ENCODE data around the gene GUK1.
A peak's percentile ranks its signal among the peaks of the same experiment; 100 is the strongest.

GUK1 gene

DNA sequence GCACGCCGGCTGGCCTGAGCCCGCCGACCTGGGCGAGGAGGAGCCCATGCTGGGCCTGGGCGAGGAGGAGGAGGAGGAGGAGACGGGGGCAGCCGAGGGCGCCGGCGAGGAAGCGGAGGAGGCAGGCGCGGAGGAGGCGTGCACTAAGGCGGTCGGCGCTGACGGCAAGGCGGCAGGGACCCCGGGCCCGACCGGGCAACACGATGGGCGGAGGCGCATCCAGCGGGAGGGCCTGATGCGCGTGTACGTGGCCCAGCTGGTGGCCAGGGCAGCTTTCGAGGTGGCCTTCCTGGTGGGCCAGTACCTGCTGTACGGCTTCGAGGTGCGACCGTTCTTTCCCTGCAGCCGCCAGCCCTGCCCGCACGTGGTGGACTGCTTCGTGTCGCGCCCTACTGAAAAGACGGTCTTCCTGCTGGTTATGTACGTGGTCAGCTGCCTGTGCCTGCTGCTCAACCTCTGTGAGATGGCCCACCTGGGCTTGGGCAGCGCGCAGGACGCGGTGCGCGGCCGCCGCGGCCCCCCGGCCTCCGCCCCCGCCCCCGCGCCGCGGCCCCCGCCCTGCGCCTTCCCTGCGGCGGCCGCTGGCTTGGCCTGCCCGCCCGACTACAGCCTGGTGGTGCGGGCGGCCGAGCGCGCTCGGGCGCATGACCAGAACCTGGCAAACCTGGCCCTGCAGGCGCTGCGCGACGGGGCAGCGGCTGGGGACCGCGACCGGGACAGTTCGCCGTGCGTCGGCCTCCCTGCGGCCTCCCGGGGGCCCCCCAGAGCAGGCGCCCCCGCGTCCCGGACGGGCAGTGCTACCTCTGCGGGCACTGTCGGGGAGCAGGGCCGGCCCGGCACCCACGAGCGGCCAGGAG lies 18.3 kb downstream of the GUK1 start:
- no peak overlapping the region for H3K27ac ChIP-seq (ENCODE audit: low read length)
- H3K4me3 ChIP-seq (ENCODE audit: low read length in 2 of 2), result no peak overlapping the region
- H3K9ac ChIP-seq (ENCODE audit: low read length in 2 of 2), result no peak overlapping the region
- H3K4me1 ChIP-seq (ENCODE audit: control insufficient read depth, insufficient read depth, low read length), result peaks cover 19% of the 10 kb centered on the region
- no peaks in the 10 kb centered on the region for H3K9me3 ChIP-seq (ENCODE audit: control insufficient read depth in 2 of 2, low read length in 2 of 2)
- H3K27me3 ChIP-seq (ENCODE audit: control insufficient read depth in 1 of 2, insufficient read depth in 2 of 2, low read length in 2 of 2), result peaks cover 4 to 6% of the 10 kb centered on the region in 2 donors
- peaks cover 0 to 2% of the 10 kb centered on the region in 2 donors for H3K36me3 ChIP-seq (ENCODE audit: control insufficient read depth in 2 of 2, insufficient read depth in 2 of 2, low read length in 2 of 2)

DNA sequence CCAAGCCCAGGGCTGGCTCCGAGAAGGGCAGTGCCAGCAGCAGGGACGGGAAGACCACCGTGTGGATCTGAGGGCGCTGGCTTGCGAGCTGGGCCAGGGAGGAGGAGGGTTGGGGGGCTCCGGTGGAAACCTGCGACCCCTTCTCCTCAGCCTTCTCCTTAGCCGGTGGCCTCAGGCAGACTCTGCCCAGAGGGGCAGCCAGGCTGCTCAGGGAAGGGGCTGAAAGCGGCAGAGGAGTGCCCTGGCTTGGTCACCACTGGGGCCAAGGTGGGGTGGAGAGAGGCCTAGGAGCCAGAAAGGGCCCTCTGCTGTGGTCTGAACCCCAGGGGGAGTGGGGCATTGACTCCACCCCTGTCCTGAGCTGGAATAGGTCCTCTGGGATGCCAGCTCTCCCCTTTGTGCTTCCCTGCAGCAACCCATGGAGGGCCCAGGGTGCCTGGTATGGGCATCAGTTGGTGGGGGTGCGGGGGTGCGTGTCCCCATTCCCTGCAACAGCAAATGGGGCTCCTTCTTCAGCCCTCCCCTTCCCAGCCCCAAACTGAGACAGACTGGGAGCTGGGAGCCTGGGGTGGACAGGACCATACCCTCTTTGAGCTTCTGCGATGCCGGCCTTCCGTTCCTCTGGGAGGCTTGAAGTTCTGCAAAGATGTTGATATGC lies 19.1 kb downstream of the GUK1 start:
- H3K4me1 ChIP-seq (ENCODE audit: control insufficient read depth, insufficient read depth, low read length), result peaks cover 20% of the 10 kb centered on the region
- no peak overlapping the region for H3K9ac ChIP-seq (ENCODE audit: low read length in 2 of 2)
- no peak overlapping the region for H3K27ac ChIP-seq (ENCODE audit: low read length)
- H3K9me3 ChIP-seq (ENCODE audit: control insufficient read depth in 2 of 2, low read length in 2 of 2), result no peaks in the 10 kb centered on the region
- peaks cover 0 to 2% of the 10 kb centered on the region in 2 donors for H3K36me3 ChIP-seq (ENCODE audit: control insufficient read depth in 2 of 2, insufficient read depth in 2 of 2, low read length in 2 of 2)
- no peak overlapping the region for H3K4me3 ChIP-seq (ENCODE audit: low read length in 2 of 2)
- peaks cover 6 to 10% of the 10 kb centered on the region in 2 donors for H3K27me3 ChIP-seq (ENCODE audit: control insufficient read depth in 1 of 2, insufficient read depth in 2 of 2, low read length in 2 of 2)

DNA sequence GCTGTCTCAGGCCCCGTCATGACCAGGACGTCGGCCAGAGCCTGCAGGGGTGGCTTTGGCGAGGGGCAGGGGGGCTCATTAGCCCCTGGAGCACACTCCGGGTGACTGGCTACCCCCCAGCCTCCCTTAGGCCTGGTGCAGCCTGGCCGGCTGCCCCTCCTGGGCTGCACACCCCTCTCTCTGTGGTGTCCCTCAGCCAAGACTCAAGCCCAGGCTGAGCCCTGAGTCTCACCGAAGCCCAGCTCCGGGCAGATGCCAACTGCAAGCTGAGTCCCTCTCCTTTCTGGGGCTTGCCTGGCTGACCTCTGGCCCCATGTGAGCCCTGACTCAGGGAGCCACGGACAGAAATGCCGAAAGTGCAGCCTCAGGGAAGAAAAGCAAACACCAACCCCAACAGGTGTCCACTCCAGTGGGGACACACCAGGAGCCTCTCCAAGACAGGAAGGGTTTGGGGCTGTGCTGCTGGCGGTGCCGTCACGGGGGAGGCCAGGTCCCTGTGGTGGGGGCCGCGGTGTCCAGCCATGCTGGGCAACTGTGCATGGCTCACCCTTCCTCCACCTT lies 20.2 kb downstream of the GUK1 start:
- peaks cover 24% of the 10 kb centered on the region for H3K4me1 ChIP-seq (ENCODE audit: control insufficient read depth, insufficient read depth, low read length)

DNA sequence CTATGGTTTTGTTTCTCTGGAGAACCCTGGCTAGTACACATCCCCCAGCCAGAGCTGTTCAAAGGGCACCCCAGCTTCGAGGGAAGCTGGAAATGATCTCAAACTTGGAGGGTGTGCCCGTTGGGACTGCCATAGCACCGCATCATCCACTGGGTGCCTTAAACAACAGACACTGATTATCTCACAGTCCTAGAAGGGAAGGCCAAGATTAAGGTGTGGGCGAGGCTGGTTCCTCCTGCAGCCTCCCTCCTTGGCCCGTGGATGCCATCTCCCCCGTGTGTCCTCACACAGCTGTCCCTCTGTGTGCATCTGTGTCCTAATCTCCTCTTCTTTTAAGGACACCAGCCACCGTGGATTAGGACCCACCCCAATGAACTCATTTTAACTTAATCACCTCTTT lies 21.3 kb downstream of the GUK1 start:
- H3K4me1 ChIP-seq (ENCODE audit: control insufficient read depth, insufficient read depth, low read length), result peaks cover 24% of the 10 kb centered on the region
- H3K9ac ChIP-seq (ENCODE audit: low read length in 2 of 2), result peak overlapping the region in 1 of 2 donors; percentile 28
- no peak overlapping the region for H3K4me3 ChIP-seq (ENCODE audit: low read length in 2 of 2)
- no peaks in the 10 kb centered on the region for H3K9me3 ChIP-seq (ENCODE audit: control insufficient read depth in 2 of 2, low read length in 2 of 2)
- peak overlapping the region; percentile 6 for H3K27ac ChIP-seq (ENCODE audit: low read length)
- H3K27me3 ChIP-seq (ENCODE audit: control insufficient read depth in 1 of 2, insufficient read depth in 2 of 2, low read length in 2 of 2), result peaks cover 6 to 10% of the 10 kb centered on the region in 2 donors
- no peaks in the 10 kb centered on the region for H3K36me3 ChIP-seq (ENCODE audit: control insufficient read depth in 2 of 2, insufficient read depth in 2 of 2, low read length in 2 of 2)

More for the DNA sequence above, 20.2 kb downstream of the GUK1 start:
- Histone ChIP-seq H3K27me3 (ENCODE audit: control insufficient read depth in 1 of 2, insufficient read depth in 2 of 2, low read length in 2 of 2) (peaks cover 6 to 10% of the 10 kb centered on the region in 2 donors), H3K9me3 (ENCODE audit: control insufficient read depth in 2 of 2, low read length in 2 of 2) (no peaks in the 10 kb centered on the region), H3K4me3 (ENCODE audit: low read length in 2 of 2) (no peak overlapping the region), H3K36me3 (ENCODE audit: control insufficient read depth in 2 of 2, insufficient read depth in 2 of 2, low read length in 2 of 2) (no peaks in the 10 kb centered on the region), H3K27ac (ENCODE audit: low read length) (no peak overlapping the region), H3K9ac (ENCODE audit: low read length in 2 of 2) (no peak overlapping the region)

DNA sequence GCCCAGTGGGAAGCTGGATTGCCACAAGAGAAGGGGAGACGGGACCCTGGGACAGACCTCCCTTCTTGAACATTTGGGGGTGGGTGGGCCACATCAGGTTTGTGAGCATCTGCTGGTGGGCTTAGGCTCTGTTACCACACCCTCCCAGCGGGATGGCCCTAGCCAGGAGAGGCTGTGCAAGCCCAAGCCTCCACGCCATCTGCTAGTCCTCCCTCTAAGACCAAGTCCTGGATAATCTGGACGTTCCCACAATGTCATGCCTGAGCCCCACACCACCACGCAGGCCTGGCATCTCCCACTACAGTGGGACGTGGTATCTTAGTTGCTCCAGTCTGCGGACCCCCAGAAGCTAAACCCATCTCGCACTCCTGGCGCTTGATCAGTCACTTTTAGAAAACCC lies 21.8 kb downstream of the GUK1 start:
- Histone ChIP-seq H3K27me3 (ENCODE audit: control insufficient read depth in 1 of 2, insufficient read depth in 2 of 2, low read length in 2 of 2) (peaks cover 6 to 10% of the 10 kb centered on the region in 2 donors), H3K4me3 (ENCODE audit: low read length in 2 of 2) (no peak overlapping the region), H3K9me3 (ENCODE audit: control insufficient read depth in 2 of 2, low read length in 2 of 2) (no peaks in the 10 kb centered on the region), H3K27ac (ENCODE audit: low read length) (peak overlapping the region; percentile 6), H3K36me3 (ENCODE audit: control insufficient read depth in 2 of 2, insufficient read depth in 2 of 2, low read length in 2 of 2) (no peaks in the 10 kb centered on the region), H3K9ac (ENCODE audit: low read length in 2 of 2) (peak overlapping the region; percentile 28 to 29), H3K4me1 (ENCODE audit: control insufficient read depth, insufficient read depth, low read length) (peaks cover 28% of the 10 kb centered on the region)

DNA sequence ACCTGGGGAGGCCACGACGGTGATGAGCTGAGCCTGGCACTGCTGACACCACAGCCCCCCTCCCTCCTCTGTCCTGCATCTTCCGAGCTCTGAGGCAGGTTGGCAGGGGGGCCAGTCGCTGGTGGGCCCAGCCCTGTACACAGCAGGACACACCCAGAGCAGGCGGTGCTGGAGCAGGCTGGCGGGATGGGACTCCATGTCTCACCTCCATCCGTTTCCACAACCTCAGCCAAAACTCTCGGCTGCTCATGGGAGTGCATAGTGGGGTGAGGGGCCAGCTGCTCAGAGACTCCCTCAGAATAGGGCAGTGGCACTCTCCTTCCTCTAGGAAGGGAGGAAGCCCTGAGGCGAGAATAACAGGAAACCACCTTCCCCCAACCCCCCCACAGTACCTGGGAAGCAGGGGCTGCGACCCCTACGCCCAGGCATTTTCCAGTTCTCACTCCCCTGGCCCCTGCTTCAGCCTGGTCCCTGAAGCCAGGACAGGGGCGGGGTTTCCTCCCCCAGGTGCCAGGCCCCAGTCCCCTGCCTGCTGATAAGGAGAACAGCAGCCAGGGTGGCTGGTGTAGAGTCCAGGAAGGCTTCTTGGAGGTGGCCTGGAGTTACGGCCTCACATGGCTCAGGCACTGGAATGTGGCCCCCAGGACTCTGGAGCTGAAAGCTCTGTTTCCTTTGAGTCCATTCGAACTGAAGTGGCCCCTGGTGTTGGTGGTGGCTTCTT lies 22.4 kb downstream of the GUK1 start:
- H3K36me3 ChIP-seq (ENCODE audit: control insufficient read depth in 2 of 2, insufficient read depth in 2 of 2, low read length in 2 of 2), result no peaks in the 10 kb centered on the region
- peaks cover 6 to 10% of the 10 kb centered on the region in 2 donors for H3K27me3 ChIP-seq (ENCODE audit: control insufficient read depth in 1 of 2, insufficient read depth in 2 of 2, low read length in 2 of 2)
- H3K27ac ChIP-seq (ENCODE audit: low read length), result no peak overlapping the region
- peaks cover 28% of the 10 kb centered on the region for H3K4me1 ChIP-seq (ENCODE audit: control insufficient read depth, insufficient read depth, low read length)
- peak overlapping the region in 1 of 2 donors; percentile 15 for H3K9ac ChIP-seq (ENCODE audit: low read length in 2 of 2)
- H3K9me3 ChIP-seq (ENCODE audit: control insufficient read depth in 2 of 2, low read length in 2 of 2), result no peaks in the 10 kb centered on the region
- no peak overlapping the region for H3K4me3 ChIP-seq (ENCODE audit: low read length in 2 of 2)

DNA sequence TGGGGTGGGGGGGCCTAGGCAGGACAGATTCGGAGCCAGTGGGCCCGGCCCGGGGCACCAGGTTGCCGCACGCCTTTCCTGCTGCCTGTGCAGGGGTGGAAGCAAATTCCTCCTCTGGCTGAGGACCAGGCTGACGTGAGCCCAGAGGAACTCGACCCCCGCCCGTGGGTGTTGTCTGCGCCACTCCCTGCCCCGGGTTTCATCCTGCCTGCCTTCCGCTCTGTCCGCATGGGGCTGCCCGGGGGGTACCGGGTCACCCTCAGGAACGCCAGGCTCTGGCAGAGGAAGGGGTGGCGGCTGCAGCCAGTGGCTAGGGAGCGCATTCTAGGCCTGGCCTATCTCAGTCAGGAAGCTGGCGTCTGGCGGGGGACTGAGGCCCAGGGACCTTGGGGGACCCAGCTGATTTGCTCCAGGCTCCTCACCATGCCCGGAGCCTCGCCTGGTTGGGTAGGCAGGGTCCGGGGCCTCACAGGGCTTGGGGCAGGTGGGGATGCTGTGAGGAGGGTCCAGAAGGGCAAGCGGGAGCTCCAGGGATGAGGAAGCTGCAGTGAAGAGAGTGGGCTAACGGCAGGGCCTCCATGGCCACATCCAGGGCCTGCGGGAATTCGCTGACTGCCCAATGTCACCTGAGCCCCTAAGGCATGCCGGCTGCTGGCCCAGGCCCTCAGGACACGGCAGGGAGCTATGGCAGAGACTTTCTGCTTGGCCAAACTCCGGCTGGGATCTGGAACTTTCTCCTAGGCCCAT lies 23.1 kb downstream of the GUK1 start:
- Histone ChIP-seq H3K4me3 (ENCODE audit: low read length in 2 of 2) (no peak overlapping the region), H3K9me3 (ENCODE audit: control insufficient read depth in 2 of 2, low read length in 2 of 2) (no peaks in the 10 kb centered on the region), H3K4me1 (ENCODE audit: control insufficient read depth, insufficient read depth, low read length) (peaks cover 28% of the 10 kb centered on the region), H3K27me3 (ENCODE audit: control insufficient read depth in 1 of 2, insufficient read depth in 2 of 2, low read length in 2 of 2) (peaks cover 6 to 10% of the 10 kb centered on the region in 2 donors), H3K27ac (ENCODE audit: low read length) (no peak overlapping the region), H3K9ac (ENCODE audit: low read length in 2 of 2) (no peak overlapping the region), H3K36me3 (ENCODE audit: control insufficient read depth in 2 of 2, insufficient read depth in 2 of 2, low read length in 2 of 2) (no peaks in the 10 kb centered on the region)

DNA sequence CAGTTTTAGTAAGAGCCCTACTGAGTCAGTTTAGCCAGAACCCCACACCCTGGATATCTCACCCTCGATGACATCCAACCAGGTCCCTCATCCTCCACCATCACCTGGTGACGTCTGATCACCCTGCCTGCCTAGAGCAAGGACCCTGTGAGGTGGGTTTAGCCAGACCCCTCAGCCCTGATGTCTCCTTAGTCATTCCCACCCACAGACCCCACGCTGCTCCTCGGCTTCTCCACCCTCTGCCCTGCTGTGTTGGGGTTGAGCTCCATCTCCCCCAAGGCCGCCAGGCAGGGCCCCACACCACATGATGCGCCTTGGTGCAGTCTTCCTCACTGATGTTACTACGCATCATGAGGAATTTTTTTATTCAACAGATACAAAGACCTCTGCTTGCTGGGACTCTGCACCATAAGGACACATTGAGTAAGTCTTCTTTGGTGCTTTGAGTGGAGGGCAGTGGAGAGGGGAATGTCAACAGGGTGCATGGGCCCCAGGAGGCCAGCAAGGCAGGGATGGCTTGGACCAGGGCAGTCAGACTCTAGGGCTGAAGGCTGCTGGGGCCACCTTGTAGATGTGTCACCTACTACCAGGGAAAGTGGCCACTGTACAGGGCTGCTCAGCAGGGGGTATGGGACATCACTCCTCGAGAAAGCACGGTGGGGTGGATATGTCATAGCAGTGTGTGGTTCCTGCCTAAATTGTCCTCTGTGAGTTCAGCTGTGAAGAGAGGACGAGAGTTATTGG lies 23.9 kb downstream of the GUK1 start:
- peaks cover 6 to 10% of the 10 kb centered on the region in 2 donors for H3K27me3 ChIP-seq (ENCODE audit: control insufficient read depth in 1 of 2, insufficient read depth in 2 of 2, low read length in 2 of 2)
- no peaks in the 10 kb centered on the region for H3K36me3 ChIP-seq (ENCODE audit: control insufficient read depth in 2 of 2, insufficient read depth in 2 of 2, low read length in 2 of 2)
- H3K9me3 ChIP-seq (ENCODE audit: control insufficient read depth in 2 of 2, low read length in 2 of 2), result no peaks in the 10 kb centered on the region
- no peak overlapping the region for H3K27ac ChIP-seq (ENCODE audit: low read length)
- H3K9ac ChIP-seq (ENCODE audit: low read length in 2 of 2), result no peak overlapping the region
- H3K4me1 ChIP-seq (ENCODE audit: control insufficient read depth, insufficient read depth, low read length), result peaks cover 28% of the 10 kb centered on the region
- no peak overlapping the region for H3K4me3 ChIP-seq (ENCODE audit: low read length in 2 of 2)

DNA sequence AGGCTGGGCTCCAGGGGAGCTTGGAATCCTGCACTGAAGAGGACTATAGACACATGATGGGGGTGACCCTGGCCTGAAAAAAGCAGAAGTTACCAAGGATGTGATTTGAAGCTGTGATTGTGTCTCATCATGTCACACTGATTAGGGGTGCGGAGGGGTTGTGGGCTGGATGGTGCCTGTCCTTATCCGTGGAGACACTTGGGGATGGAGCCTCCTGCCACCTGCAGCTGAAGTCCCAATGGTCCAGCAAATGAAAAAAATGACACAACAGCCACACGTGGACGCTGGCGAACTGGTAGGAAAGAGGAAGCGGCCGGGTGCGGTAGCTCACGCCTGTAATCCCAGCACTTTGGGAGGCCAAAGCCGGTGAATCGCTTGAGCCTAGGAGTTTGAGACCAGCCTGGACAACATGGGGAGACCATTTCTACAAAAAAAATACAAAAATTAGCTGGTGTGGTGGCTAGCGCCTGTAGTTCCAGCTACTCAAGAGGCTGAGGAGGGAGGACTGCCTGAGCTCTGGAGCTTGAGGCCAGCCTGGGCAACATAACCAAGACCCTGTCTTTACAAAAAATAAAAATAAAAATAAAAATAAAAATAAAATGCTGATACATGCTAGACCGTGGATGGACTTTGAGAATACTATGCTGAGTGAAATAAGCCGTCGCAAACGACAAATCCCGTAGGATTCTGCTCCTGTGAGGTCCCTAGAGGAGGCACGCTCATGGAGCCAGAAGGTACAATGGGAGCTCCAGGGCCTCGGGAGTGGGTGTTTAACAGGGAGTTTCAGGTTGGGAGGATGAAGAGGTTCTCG lies 24.7 kb downstream of the GUK1 start:
- Histone ChIP-seq H3K27ac (ENCODE audit: low read length) (peak overlapping the region; percentile 91), H3K9ac (ENCODE audit: low read length in 2 of 2) (peak overlapping the region; percentile 68 to 85), H3K9me3 (ENCODE audit: control insufficient read depth in 2 of 2, low read length in 2 of 2) (no peaks in the 10 kb centered on the region), H3K27me3 (ENCODE audit: control insufficient read depth in 1 of 2, insufficient read depth in 2 of 2, low read length in 2 of 2) (peaks cover 6 to 10% of the 10 kb centered on the region in 2 donors), H3K36me3 (ENCODE audit: control insufficient read depth in 2 of 2, insufficient read depth in 2 of 2, low read length in 2 of 2) (no peaks in the 10 kb centered on the region), H3K4me3 (ENCODE audit: low read length in 2 of 2) (peak overlapping the region; percentile 82 to 90), H3K4me1 (ENCODE audit: control insufficient read depth, insufficient read depth, low read length) (peaks cover 28% of the 10 kb centered on the region)

Data from stomach smooth muscle (tissue), 2 donors.